H1 (cell line): Measurements from ENCODE around the gene TP53I3.

Experiments
- CTBP2 ChIP-seq: IDR thresholded peaks from 2 replicates; pipeline ENCODE4 v1.7.0; 2011; ENCODE audit warnings: borderline replicate concordance, mild to moderate bottlenecking, moderate library complexity, mixed read lengths, low read length; ENCODE audit not compliant: insufficient read depth, insufficient read length
- CTCF ChIP-seq, 3 experiments: IDR thresholded peaks; 1 replicate in 2 of 3; 2 replicates in 1 of 3; pipeline versions ENCODE4 v1.5.1 to v1.6.1; 2011; ENCODE audit warnings: low read length in 3 of 3, mild to moderate bottlenecking in 3 of 3, inconsistent platforms in 2 of 3, low read depth in 1 of 3, moderate library complexity in 1 of 3; ENCODE audit not compliant: insufficient read depth in 1 of 3; ENCODE audit errors: control extremely low read depth in 1 of 3
- EP300 ChIP-seq, 2 experiments: IDR thresholded peaks; 1 replicate in 1 of 2; 2 replicates in 1 of 2; pipeline ENCODE4 v1.6.1; 2011 to 2012; ENCODE audit warnings: low read depth in 2 of 2, low read length in 2 of 2, mild to moderate bottlenecking in 2 of 2, borderline replicate concordance in 1 of 2, inconsistent platforms in 1 of 2, moderate library complexity in 1 of 2
- JUND ChIP-seq: IDR thresholded peaks from 2 replicates; pipeline ENCODE4 v1.6.1; 2011; ENCODE audit warnings: mild to moderate bottlenecking, improper control_type of control experiment, low read length
- RAD21 ChIP-seq, 2 experiments: IDR thresholded peaks in 1 of 2; conservative IDR thresholded peaks in 1 of 2; 2 replicates each; pipeline ENCODE4 v1.6.1; 2011; ENCODE audit warnings: low read depth in 2 of 2, low read length in 2 of 2, improper control_type of control experiment in 1 of 2, inconsistent platforms in 1 of 2, mild to moderate bottlenecking in 1 of 2, moderate library complexity in 1 of 2
- RBBP5 ChIP-seq: IDR thresholded peaks from 2 replicates; pipeline ENCODE4 v1.7.1; 2012; ENCODE audit warnings: low read depth, mild to moderate bottlenecking, inconsistent platforms, low read length, moderate library complexity, borderline replicate concordance
- SIX5 ChIP-seq: IDR thresholded peaks from 2 replicates; pipeline ENCODE4 v1.6.1; 2011; ENCODE audit warnings: mild to moderate bottlenecking, low read depth, low read length
- SP2 ChIP-seq: IDR thresholded peaks from 2 replicates; pipeline ENCODE4 v1.6.1; 2012; ENCODE audit warnings: mild to moderate bottlenecking, low read length, inconsistent platforms
- SRF ChIP-seq: IDR thresholded peaks from 2 replicates; pipeline ENCODE4 v1.6.1; 2011; ENCODE audit warnings: mild to moderate bottlenecking, low read depth, low read length, moderate library complexity
- YY1 ChIP-seq: IDR thresholded peaks from 2 replicates; pipeline ENCODE4 v1.6.1; 2011; ENCODE audit warnings: low read depth, mild to moderate bottlenecking, low read length
- TF ChIP-seq, protein P1 (sequence below): IDR thresholded peaks from 2 replicates; pipeline ENCODE4 v1.6.1; 2011; ENCODE audit warnings: low read length, improper control_type of control experiment

- TF ChIP-seq RAD21 (IDR thresholded peaks at IDR 0.05 in 1 of 2, conservative IDR thresholded peaks at IDR 0.05 in 1 of 2; ENCODE audit: low read depth in 2 of 2, low read length in 2 of 2) (no peak), JUND (no peak), CTCF (IDR thresholded peaks at IDR 0.05; ENCODE audit: control extremely low read depth in 1 of 3, insufficient read depth in 1 of 3, low read depth in 1 of 3, low read length in 3 of 3) (no peak), RBBP5 (no peak), SP2 (no peak), SIX5 (no peak), EP300 (IDR thresholded peaks at IDR 0.05; ENCODE audit: borderline replicate concordance in 1 of 2, low read depth in 2 of 2, low read length in 2 of 2) (no peak), YY1 (no peak), SRF (no peak), CTBP2 (no peak)
- TF ChIP-seq, protein P1, sequence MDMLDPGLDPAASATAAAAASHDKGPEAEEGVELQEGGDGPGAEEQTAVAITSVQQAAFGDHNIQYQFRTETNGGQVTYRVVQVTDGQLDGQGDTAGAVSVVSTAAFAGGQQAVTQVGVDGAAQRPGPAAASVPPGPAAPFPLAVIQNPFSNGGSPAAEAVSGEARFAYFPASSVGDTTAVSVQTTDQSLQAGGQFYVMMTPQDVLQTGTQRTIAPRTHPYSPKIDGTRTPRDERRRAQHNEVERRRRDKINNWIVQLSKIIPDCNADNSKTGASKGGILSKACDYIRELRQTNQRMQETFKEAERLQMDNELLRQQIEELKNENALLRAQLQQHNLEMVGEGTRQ: no peak
These were observed 3.9 kb downstream of the TP53I3 start for GRCh38 chr2:24080701-24081100.
